GM19043 (cell line): ENCODE measurements around the gene DENND1C.

Experiments used
- ATAC-seq: cut with Tn5 transposase; IDR thresholded peaks from one replicate; pipeline ENCODE4 v1.9.1; 2021; ENCODE audit warnings: low read depth; ENCODE audit not compliant: unreplicated experiment

DENND1C gene

DNA sequence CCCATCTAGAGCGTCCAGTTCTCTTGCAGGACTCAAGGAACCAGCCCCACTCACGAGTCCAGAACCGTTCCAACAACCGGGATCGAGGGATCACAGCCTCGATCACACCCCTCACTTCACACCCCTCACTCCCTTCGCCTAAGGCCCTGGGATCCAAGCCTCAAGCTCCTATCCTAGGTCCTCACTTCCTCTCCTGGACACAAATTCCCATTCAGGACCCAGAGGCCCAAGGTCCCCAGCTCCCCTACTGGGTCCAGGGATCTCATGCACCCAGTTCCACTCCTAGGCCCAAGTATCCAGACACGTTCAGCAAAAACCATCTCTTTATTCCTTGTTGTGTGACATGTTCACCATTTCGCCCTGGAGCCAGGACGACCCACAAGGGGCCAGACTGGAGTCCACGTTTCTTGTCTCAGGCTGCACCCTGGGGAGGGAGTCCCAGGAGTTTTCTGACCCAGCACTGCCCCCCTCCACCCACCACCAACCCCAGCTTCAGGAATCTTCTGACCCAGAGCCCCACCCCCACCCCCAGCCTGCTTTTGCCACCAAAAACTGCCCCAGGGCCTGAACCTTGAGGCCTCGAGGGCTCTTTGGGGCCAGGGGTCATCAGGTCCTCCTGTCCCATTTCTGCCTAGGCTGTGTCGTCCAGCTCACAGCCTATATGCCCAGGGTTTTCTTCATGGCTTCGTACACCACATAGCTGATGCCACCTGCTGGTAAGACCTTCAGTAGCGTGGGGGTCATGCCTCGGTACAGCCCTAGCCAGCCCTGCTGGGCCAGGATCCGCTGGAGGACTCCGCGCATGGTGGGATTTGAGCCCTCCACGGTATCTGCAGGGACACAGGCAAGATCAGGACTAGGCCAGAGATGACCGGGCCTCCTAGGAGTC, 55.6 kb downstream of the DENND1C start:
- ATAC-seq: no peak

DNA sequence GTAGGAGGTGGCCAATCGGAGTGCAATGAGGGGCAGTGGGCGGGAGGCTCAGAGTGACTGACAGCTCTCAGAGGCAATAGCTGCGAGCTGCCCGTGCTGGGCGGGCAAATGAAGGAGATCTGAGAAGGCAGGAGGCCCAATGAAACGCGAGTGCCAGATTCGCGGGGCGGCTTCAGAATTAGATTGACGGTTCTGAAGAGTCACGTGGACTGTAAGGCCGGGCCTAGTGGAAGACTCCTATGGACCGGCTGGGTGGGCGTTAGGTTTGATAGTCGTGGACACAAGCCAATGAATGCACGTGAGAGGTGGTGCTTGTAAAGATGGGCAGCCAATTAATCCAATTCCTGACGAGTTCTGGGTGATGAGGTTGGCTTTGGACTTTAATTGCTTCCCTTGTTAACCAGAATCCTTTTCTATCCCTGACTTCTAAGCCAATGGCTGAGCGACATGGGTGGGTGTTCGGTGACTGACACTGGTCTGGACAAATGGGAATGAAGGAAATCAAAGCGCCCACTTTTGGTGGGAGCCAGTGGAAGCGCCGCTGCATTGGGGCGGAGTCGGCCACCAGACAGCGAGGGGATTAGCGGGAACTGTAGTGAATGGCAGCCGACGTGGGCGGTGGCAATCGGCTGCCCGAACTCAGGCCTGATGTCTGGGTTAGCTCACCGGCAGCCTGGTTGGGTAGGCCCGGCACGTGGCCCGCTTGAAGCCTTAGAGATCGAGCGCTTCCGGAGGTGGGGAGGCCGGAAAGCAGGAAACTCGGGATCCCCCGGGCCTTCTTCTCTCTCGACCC, 56.5 kb downstream of the DENND1C start:
- ATAC-seq: peak; percentile 82

DNA sequence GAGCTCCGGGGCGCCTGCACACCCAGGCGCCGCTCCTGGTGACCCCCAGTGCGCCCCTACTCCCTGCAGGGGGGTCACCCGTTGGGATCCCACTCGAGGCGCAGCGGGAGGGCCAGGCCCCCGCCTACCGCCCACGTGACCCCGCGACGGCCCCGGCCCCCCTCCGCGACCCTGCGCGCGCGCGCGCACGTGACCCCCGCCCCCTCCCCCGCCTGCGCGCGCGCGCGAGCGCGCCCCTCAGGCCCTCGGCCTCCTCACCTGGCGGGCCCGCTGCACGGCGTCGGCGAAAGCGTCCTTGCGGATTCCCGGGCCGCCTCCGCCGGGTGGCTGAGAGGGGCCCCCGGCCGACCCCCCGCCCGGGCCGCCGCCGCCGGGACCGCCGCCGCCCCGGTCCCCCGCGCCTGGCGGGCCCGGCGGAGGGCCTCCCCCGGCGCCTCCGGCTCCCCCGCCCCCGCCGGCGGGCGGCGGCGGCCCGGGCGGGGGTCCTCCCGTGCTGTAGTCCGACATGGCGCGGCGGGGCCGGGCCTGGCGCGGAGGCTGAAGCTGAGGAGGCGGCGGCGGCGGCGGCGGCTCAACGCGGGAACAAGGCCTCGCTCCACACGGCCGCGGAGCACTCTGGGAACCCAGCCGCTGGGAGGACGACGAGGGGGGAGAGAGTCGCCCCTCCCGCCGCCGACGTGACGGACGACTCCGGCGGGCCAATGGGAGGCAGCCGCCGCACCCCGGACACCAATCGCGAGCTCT, 57.2 kb downstream of the DENND1C start, which contains the start of gene KHSRP:
TSS of gene KHSRP (minus strand) at position 617 of the 744 bp plus-strand sequence. CDS start at position 507, 110 bp downstream.
- ATAC-seq: no peak

DNA sequence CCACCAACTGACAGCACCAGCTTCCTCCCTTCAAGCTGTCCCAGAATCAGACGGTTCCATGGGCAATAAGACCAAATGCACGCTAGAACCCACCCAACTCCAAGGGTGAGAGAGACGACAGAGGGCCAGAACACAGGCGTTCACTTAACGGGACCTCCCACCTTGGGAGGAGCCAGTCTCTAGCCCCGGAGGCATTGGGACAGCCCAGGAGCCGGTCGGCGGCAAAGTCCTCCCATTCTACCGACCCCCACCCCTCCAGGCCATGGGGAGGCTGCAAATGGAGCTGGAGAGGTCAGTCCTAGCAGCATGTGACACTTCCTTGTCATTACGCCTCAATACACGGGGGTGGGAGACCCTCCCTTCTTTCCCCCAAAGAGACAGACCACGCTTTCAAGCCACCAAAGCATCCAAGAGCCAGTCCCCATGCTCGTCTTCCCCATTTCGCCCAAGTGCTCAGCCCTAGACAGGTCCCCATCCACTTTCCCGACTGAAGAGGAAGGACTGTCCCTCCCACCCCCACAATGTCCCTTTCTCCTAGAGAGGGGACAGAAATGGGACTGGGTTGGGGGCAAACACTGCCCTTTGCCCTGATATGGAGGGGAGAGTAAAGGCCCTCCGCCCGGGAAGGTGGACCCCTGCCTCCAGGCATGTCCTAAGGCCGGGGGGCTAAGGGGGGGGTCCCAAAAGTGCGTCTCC, 57.9 kb downstream of the DENND1C start:
- ATAC-seq: no peak

DNA sequence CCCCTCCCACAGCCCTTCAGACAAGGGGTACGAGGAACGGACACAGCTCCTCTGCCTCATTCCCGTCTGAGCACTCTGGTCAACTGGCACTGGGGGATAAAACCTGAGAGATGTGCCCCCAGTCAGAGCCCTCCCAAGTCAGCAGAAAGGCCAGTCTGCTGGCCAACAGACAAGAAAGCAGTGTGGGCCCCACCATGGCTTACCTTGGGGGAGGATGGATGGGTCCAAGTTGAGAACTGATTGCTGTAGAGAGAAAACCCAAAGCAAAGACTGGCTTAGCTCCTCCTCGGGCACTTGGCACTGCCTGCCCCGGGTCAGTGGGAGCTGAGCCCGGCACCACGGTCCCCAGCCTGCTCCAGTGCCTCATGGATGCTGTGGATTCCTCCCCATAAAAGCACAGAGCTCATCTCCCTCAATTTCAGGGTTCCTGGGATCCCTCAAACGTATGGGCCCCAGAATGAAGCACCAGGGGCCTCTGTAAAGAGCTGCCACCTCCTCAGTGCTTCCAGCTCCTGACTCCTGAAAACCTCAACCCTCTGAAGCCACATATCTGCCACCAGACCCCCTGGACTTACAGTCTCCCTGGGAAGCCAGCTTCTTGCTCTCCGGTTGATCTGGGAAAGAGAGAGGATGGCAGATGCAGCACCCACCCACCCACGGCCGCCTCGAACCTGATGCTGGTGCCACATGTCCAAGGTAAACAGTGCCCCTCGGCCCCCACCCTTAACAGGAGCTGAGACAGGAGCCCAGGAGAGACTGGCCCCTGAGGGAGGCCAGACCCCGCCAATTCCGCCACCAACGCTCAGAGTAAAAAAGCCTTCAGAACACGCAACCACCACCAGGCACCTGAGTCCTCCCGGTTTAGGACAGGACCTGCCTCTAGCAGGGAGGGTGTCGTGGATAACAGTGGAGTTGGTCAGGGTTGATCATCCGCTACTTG, 60.2 kb downstream of the DENND1C start:
- no peak for ATAC-seq

DNA sequence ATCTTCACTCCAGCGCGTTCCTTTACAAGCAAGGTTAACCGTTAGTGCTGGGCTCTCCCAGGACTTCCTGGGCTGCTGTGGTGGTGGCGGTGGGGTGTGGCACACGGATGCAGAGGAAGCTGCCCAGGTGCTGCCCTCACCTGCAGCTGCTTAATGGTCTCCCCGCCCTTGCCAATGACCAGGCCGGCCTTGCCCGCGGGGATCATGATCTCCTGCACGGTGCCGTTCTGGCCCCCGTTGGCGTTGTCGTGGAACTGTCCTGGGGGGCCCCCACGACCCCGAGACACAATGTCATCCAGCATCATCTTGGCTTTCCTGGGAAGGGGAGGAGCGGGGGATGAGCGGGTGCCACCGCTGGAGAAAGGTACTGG, 63.0 kb downstream of the DENND1C start:
- ATAC-seq: no peak

DNA sequence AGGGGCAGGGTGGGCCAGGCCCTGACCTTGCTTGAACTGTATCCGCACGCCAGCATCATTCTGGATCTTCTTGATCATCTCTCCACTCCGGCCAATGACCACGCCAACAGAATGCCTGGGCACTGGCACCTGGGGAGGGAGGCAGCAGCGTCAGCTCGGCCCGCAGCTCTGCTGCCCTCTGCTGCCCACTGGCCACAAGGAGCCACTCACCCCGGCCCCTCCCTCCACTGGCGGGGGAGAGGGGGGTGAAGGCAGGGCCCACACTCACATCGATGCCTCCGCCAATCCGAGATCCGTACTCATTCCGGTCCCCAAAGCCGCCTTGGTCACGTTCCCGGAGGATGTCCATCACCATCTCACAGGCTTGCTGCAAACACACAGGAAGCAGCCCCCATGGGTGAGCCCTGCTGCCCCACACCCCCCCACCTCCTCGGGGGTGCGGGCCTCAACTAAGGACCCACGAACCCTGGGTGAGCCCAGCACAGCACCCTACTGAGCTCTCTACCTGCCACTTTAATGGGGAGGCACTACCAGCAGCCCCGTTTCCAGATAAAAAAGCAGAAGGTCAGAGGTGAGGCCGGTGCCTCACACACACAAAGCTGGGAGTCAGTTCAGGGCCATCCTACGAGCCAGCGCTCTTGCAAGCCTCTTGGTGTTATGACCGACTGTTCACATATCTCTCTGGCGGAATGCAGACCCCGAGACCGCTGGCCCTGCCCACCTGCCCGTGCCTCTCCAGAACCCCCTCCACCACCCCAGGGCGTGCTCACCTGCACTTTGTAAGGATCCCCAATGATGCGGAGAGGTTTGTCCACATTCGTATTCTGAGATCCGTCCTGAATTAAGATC, 63.6 kb downstream of the DENND1C start:
- no peak for ATAC-seq
